ENCODE measurements around the gene BRICD5.

BRICD5 gene

GRCh38 chr16:2237493-2238149 is 27.0 kb upstream of the BRICD5 start:
- DNase-seq (ENCODE audit: low read depth): no peak

GRCh38 chr16:2237102-2237482 is 26.4 kb upstream of the BRICD5 start:
- DNase-seq (ENCODE audit: low read depth): no peak

- no peak for DNase-seq (ENCODE audit: low read depth)
Measured at GRCh38 chr16:2236337-2237101, 25.9 kb upstream of the BRICD5 start, which contains the start of gene DNASE1L2. DNASE1L2 (plus strand) TSS chr16:2236444; CDS start chr16:2236817, 373 bp downstream.

- no peak for DNase-seq (ENCODE audit: low read depth)
Measured at GRCh38 chr16:2235695-2236336, 25.2 kb upstream of the BRICD5 start.

GRCh38 chr16:2235234-2235651 is 24.6 kb upstream of the BRICD5 start:
- DNase-seq (ENCODE audit: low read depth): no peak

GRCh38 chr16:2234813-2235170 is 24.1 kb upstream of the BRICD5 start:
- DNase-seq (ENCODE audit: low read depth): no peak

GRCh38 chr16:2233872-2234812 is 23.5 kb upstream of the BRICD5 start:
- no peak for DNase-seq (ENCODE audit: low read depth)

GRCh38 chr16:2233046-2233775 is 22.5 kb upstream of the BRICD5 start:
- DNase-seq (ENCODE audit: low read depth): no peak

- no peak for DNase-seq (ENCODE audit: low read depth)
Measured at GRCh38 chr16:2232094-2232990, 21.7 kb upstream of the BRICD5 start.

- no peak for DNase-seq (ENCODE audit: low read depth)
Measured at GRCh38 chr16:2231016-2231931, 20.6 kb upstream of the BRICD5 start.

GRCh38 chr16:2230376-2230775 is 19.7 kb upstream of the BRICD5 start:
- DNase-seq (ENCODE audit: low read depth): no peak

- no peak for DNase-seq (ENCODE audit: low read depth)
Measured at GRCh38 chr16:2229632-2230250, 19.1 kb upstream of the BRICD5 start.

- no peak for DNase-seq (ENCODE audit: low read depth)
Measured at GRCh38 chr16:2229091-2229490, 18.4 kb upstream of the BRICD5 start.

GRCh38 chr16:2228161-2228824 is 17.6 kb upstream of the BRICD5 start:
- DNase-seq (ENCODE audit: low read depth): no peak

- DNase-seq (ENCODE audit: low read depth): no peak
Measured at GRCh38 chr16:2226918-2227317, 16.3 kb upstream of the BRICD5 start.

- no peak for DNase-seq (ENCODE audit: low read depth)
Measured at GRCh38 chr16:2226245-2226793, 15.7 kb upstream of the BRICD5 start.

GRCh38 chr16:2223942-2224486 is 13.4 kb upstream of the BRICD5 start:
- DNase-seq (ENCODE audit: low read depth): no peak
